ENCODE data around the gene PTPN13.
"Not testable (repeated sequence)": the region's sequence is repeated elsewhere in the genome, so short reads cannot be mapped to it uniquely, and the experiment has no call there.

PTPN13 gene

GRCh38 chr4:86653237-86653865 lies 59.2 kb downstream of the PTPN13 start:
- DNase-seq = no peak

GRCh38 chr4:86656781-86657180 lies 62.7 kb downstream of the PTPN13 start:
- DNase-seq = not testable (repeated sequence)

- DNase-seq = no peak
Measured at GRCh38 chr4:86657382-86657781, 63.3 kb downstream of the PTPN13 start.

- no peak for DNase-seq
Measured at GRCh38 chr4:86657910-86658309, 63.8 kb downstream of the PTPN13 start.

GRCh38 chr4:86660401-86660800 lies 66.3 kb downstream of the PTPN13 start:
- no peak for DNase-seq

- DNase-seq = no peak
Measured at GRCh38 chr4:86661006-86661405, 66.9 kb downstream of the PTPN13 start.

GRCh38 chr4:86661418-86661817 lies 67.3 kb downstream of the PTPN13 start:
- no peak for DNase-seq

- no peak for DNase-seq
Measured at GRCh38 chr4:86664959-86665358, 70.8 kb downstream of the PTPN13 start.

GRCh38 chr4:86670298-86670697 lies 76.2 kb downstream of the PTPN13 start:
- DNase-seq = no peak

GRCh38 chr4:86670756-86671155 lies 76.6 kb downstream of the PTPN13 start:
- DNase-seq = no peak

- DNase-seq = no peak
Measured at GRCh38 chr4:86675548-86675947, 81.4 kb downstream of the PTPN13 start.

GRCh38 chr4:86678796-86679195 lies 84.7 kb downstream of the PTPN13 start:
- DNase-seq = no peak

- no peak for DNase-seq
Measured at GRCh38 chr4:86679441-86679840, 85.3 kb downstream of the PTPN13 start.

- DNase-seq = no peak
Measured at GRCh38 chr4:86683167-86683566, 89.1 kb downstream of the PTPN13 start.

- no peak for DNase-seq
Measured at GRCh38 chr4:86683983-86684382, 89.9 kb downstream of the PTPN13 start.

GRCh38 chr4:86685401-86685800 lies 91.3 kb downstream of the PTPN13 start:
- peak; percentile 3 for DNase-seq

GRCh38 chr4:86686741-86687140 lies 92.6 kb downstream of the PTPN13 start:
- no peak for DNase-seq

GRCh38 chr4:86688026-86688425 lies 93.9 kb downstream of the PTPN13 start:
- DNase-seq = no peak

GRCh38 chr4:86704601-86705000 lies 110.5 kb downstream of the PTPN13 start:
- no peak for DNase-seq

GRCh38 chr4:86706923-86707597 lies 112.9 kb downstream of the PTPN13 start:
- no peak for DNase-seq

- no peak for DNase-seq
Measured at GRCh38 chr4:86717651-86718050, 123.5 kb downstream of the PTPN13 start.

GRCh38 chr4:86718152-86718551 lies 124.0 kb downstream of the PTPN13 start:
- no peak for DNase-seq

- DNase-seq = not testable (repeated sequence)
Measured at GRCh38 chr4:86719149-86719548, 125.0 kb downstream of the PTPN13 start.

GRCh38 chr4:86720508-86721068 lies 126.5 kb downstream of the PTPN13 start:
- no peak for DNase-seq

- no peak for DNase-seq
Measured at GRCh38 chr4:86721412-86721811, 127.3 kb downstream of the PTPN13 start.
